Measurements from ENCODE around the gene CDCA7L.

GRCh38 chr7:21984042-21984441 is 38.3 kb upstream of the CDCA7L start:
- no peak for TF ChIP-seq POLR2A (IDR thresholded peaks at IDR 0.05)
- TF ChIP-seq, protein P1, sequence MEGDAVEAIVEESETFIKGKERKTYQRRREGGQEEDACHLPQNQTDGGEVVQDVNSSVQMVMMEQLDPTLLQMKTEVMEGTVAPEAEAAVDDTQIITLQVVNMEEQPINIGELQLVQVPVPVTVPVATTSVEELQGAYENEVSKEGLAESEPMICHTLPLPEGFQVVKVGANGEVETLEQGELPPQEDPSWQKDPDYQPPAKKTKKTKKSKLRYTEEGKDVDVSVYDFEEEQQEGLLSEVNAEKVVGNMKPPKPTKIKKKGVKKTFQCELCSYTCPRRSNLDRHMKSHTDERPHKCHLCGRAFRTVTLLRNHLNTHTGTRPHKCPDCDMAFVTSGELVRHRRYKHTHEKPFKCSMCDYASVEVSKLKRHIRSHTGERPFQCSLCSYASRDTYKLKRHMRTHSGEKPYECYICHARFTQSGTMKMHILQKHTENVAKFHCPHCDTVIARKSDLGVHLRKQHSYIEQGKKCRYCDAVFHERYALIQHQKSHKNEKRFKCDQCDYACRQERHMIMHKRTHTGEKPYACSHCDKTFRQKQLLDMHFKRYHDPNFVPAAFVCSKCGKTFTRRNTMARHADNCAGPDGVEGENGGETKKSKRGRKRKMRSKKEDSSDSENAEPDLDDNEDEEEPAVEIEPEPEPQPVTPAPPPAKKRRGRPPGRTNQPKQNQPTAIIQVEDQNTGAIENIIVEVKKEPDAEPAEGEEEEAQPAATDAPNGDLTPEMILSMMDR (IDR thresholded peaks at IDR 0.05) = no peak
- no peak for TF ChIP-seq EP300 (IDR thresholded peaks at IDR 0.05)
